GM19467 (cell line): ENCODE results near the gene DNAJC13.
"Not testable (repeated sequence)": the region's sequence is repeated elsewhere in the genome, so short reads cannot be mapped to it uniquely, and the experiment has no call there.

ENCODE experiments used
- ATAC-seq: cut with Tn5 transposase; IDR thresholded peaks from one replicate; pipeline ENCODE4 v1.9.1; 2021; ENCODE audit warnings: mild to moderate bottlenecking, moderate library complexity; ENCODE audit not compliant: unreplicated experiment

DNAJC13 gene, protein sequence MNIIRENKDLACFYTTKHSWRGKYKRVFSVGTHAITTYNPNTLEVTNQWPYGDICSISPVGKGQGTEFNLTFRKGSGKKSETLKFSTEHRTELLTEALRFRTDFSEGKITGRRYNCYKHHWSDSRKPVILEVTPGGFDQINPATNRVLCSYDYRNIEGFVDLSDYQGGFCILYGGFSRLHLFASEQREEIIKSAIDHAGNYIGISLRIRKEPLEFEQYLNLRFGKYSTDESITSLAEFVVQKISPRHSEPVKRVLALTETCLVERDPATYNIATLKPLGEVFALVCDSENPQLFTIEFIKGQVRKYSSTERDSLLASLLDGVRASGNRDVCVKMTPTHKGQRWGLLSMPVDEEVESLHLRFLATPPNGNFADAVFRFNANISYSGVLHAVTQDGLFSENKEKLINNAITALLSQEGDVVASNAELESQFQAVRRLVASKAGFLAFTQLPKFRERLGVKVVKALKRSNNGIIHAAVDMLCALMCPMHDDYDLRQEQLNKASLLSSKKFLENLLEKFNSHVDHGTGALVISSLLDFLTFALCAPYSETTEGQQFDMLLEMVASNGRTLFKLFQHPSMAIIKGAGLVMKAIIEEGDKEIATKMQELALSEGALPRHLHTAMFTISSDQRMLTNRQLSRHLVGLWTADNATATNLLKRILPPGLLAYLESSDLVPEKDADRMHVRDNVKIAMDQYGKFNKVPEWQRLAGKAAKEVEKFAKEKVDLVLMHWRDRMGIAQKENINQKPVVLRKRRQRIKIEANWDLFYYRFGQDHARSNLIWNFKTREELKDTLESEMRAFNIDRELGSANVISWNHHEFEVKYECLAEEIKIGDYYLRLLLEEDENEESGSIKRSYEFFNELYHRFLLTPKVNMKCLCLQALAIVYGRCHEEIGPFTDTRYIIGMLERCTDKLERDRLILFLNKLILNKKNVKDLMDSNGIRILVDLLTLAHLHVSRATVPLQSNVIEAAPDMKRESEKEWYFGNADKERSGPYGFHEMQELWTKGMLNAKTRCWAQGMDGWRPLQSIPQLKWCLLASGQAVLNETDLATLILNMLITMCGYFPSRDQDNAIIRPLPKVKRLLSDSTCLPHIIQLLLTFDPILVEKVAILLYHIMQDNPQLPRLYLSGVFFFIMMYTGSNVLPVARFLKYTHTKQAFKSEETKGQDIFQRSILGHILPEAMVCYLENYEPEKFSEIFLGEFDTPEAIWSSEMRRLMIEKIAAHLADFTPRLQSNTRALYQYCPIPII (N-terminal part only)

DNA sequence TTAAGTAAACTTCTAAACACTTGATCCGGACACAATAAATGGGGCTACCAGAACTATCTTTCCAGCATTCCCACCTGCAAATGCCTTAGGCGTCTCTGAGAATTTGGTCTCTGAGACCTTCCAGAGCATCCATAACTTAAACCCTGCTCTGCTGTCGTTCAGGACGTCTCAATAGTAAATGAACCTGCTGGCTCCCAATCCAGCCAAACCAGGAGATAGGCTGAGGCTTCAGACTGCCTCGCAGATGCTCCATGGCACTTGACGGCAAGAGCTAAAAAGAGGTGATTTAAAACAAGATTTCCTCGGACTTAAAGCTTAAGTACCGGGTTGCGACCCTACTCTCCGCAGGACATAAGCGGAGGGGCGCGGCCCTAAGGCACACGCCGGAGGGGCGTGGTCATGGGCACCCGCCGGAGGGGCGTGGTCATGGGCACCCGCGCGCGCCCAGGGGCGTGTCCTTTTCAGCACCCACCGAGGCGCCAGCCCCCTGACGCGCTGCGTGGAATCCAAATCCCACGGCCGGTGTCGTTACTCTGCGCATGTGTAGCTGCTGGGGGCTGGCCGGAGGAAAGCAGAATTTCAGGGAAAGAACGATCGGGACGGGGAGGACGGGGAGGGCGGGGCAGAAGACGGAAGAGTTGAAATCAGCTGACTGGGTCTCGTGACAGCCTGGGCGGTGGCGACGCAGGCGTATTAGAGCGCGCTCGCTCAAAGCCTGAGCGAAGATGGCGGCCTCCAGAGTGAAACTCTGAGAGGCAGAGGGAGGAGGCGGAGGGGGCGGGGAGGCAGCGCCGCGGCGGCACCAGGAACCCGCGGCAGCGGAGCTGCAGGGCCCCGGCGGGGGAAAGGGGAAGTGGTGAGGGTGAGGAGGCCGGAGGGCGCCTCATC lies at the start of gene DNAJC13:
Gene DNAJC13, plus strand, starts transcription at position 696 of the 888 bp plus-strand sequence. CDS start 17,049 bp downstream, outside the sequence.
- ATAC-seq: peak; percentile 92

DNA sequence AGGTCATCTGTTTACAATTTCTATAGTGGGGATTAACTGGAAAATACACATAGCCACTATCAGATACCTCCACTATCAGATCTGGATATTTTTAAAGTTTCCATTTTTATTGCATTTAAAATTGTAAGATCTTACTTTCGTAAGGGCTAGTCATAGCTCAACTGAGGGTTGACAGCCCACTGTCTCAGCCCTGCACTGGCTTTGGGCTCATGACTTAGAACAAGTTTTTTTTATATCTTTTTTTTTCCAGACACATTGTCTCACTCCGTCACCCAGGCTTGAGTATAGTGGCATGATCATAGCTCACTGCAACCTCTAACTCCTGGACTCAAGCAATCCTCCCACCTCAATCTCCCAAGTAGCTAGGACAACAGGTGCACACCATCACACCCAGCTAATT lies 48.8 kb upstream of the DNAJC13 start:
- ATAC-seq: no peak

DNA sequence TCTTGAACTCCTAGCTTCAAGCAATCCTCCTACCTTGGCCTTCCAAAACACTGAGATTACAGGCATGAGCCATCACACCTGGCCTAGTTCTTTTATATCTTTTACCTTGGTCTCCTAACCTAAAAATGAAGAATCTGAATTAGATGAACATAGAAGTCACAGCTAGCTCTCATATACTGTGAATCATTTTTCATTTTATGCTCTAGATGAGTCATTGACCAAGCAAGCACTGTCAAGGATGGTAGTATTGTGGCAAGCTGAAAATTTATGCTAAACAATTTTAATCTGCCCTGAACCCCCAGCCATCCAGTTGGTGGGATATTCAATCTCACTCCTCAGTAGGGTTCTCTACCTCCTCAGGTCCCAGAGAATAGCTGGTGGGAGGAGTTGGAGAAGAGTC lies 48.3 kb upstream of the DNAJC13 start:
- ATAC-seq: no peak

DNA sequence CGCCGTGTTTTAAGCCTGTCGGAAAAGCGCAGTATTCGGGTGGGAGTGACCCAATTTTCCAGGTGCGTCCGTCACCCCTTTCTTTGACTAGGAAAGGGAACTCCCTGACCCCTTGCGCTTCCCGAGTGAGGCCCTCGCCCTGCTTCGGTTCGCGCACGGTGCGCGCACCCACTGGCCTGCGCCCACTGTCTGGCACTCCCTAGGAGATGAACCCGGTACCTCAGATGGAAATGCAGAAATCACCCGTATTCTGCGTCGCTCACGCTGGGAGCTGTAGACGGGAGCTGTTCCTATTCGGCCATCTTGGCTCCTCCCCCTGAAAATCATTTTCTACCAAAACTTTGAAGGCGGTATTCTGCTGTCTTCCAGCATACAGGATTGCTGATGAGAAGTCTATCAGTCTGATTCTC lies 40.4 kb upstream of the DNAJC13 start:
- ATAC-seq: not testable (repeated sequence)

DNA sequence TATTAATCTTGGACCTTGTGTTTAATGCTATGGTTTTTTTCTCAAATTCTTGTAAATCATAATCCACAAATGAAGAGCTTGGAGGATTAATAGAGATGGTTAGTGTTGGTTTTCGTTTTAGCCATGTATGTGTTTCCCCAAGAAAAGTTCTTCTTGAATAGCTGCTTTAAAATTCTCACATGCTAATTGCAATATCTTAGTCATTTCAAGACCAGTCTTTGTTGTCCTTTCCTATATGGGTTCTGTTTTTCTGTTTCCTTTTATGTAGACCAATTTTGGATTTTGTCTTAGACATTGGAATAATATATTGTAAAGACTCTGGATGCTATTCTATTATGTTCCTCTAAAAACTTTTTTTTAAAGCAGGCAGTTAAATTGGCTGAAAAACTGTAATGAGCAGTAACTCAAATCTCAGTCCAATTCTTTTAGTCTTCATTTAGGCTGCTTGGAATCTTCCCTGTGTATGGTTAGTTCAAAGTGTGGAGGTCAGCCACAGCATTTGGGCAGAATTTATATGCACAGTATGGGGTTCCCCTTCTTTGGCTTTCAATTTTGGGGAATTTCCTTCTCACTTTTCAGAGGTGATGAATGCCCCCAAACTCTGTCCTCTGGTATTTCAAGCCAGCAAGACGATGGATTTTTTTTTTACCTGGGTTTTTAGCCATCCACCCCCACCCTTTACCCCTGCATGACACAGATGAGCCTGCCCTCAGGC lies 39.1 kb upstream of the DNAJC13 start:
- ATAC-seq: no peak

DNA sequence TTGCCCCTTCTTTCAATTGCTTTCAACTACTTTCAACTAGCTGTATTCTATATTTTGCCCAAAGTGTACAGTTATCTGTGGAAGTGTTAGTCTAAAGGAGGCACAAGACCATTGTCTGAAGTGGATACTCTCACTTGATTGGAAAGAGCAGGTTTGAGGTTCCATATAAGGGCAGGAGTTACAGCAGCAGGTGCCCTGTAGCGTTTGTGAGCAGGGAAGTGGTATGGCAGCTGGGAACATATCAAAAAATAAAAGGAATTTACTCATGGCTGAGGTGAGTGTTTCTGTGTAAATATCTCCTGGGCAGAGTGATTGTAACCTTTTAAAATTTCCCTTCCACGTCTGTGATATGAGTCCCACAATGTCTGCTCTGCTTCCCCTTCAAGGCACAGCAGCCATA lies 38.5 kb upstream of the DNAJC13 start:
- ATAC-seq: no peak

DNA sequence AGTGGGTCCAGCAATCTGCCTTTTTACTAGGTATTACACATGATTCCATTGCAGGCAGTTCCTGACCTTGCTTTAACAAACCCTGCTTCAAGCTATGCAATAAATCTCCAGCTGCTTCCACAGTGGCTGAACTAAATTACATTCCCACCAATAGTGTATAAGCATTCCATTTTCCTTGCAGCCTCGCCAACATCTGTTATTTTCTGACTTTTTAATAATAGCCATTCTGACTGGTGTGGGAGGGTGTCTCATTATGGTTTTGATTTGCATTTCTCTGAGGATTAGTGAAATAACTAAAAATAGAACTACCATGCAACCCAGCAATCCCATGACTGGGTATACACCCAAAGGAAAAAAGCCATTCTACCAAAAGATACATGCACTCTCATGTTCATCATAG lies 36.4 kb upstream of the DNAJC13 start:
- ATAC-seq: no peak

DNA sequence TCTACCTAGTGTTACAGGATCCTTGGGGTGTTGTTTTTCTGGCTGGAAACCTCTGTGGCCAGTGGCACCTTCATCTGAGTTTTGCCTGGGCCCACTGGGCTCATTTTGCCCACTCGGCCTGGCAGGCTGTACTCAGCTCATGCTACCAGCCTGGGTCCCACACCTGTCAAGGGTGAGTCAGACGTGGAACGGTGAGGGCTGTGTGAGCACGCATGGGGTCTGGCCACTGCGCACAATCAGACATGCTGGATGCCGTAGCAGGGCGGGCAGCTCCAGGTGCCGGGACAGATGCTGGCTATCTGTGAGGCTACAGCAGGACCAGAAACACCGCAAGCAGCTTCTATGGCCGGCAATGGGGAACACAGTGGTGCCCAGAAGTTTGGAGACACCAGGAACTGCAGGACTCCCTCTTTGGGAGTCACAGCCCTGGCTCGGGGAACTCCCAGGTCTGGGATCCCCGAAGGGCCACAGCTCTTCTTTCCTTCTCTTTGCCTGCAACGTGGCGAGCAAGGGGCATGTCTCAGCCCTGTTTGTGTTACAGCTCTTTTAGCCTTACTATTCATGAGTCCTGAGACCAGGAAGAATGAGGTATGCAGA lies 35.9 kb upstream of the DNAJC13 start:
- ATAC-seq: no peak

DNA sequence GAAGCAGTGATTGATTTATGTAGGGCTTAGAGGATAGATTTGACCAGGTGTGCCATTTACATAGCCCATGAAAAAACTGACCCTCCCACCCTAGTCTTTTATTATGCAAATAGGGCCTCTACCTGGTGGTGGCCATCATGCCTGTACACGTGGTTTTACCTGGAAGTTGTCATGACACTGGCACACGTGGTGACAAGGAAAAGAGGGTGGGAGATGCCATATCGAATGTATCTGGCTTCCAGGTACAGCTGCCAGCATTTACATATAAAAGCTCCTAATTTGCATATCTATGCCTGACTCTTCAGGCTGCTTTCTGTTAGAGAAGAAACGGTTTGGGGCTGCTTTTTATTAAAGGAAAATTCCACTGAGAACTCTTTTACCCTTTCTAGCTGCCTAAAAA lies 35.0 kb upstream of the DNAJC13 start:
- no peak for ATAC-seq

DNA sequence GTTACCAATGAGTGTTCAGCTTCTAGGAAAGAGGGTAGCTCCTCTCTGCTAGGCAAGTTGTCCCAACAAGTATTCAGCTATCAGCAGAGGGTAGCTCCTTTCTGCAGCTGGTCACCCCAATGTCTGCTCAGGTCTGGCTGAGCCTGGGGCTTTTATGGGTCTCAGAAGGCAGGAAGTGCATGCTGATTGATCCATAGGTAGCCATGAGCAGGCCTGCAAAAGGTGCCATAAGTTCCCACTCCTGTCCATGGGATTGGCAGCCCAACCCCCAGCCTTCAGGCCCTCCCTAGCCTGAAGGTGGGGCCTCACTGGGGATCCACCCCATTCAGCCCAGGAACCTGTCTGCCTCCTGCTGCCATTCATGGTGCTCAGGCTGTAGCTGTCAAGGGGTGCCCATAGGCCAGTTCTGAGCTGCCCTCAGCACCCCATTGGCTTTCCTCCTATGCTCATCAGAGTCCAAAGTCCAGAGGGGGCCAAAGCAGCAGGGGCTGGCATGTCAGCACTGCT lies 34.6 kb upstream of the DNAJC13 start:
- no peak for ATAC-seq

DNA sequence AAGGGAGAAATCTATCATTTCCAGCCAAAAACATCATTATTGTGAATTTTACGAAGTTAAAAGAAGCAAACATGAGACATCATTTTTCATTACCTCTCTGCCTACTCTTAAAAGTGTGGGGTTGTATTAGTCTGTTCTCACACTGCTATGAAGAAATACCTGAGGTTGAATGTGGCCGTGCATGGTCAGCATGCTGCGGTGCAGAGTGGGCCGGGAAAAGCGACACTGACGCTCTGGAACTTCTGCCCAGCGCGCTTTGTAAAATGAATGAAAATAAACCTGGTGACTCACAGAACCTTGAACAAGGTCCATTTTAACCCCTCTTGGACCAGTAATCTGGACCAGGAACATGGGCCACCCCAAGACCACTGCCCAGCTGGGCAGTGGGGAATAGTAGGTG lies 31.0 kb upstream of the DNAJC13 start:
- no peak for ATAC-seq

DNA sequence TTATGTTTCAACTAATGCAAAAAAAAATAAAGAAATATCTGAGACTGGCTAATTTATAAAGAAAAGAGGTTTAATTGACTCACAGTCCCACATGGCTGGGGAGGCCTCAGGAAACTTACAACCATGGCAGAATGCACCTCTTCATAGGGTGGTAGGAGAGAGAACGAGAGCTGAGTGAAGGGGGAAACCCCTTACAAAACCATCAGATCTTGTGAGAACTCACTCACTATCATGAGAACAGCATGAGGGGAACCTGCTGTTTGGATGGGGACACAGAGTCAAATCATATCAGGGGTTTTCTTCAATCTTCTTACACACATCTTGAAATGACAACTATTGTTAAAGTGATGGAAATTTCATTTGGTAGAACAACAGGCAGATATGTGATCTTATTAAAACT lies 24.6 kb upstream of the DNAJC13 start:
- ATAC-seq: not testable (repeated sequence)

DNA sequence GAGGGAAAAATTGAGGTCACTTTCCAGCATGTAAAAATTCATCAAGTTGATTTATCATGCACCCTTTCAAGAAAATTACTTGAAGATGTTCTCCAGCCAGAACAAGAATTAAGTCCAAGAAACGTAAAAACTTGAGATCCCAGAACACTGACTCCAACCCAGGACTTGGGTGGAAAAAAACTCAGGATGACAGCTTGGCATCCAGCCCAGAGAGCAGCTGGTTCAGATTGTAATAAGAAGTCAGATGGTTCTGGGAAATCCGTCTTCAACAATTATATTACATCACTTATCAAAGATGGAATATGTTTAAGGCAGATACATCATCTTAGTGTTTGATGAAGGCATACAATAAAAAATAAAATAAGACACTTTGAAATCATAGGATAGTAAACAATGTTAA lies 23.0 kb upstream of the DNAJC13 start:
- ATAC-seq: no peak

DNA sequence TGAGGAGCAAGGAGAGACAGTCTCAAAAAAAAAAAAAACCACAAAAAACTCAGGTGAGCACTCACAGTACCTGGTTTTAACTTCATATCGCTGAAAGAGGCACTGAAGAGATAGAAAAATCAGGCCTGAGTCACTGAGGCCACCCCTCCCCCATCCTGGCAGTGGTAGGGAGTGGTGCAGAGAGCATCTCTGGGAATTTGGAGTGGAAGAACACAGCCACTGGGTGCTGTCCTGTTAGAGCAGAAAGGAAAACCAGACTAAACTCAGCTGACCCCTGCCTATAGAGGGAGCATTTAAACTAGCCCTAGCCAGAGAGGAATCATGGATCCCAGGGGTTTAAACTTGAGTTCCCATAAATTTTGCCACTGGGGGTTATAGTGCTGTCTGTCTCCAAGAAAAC lies 22.2 kb upstream of the DNAJC13 start:
- no peak for ATAC-seq

DNA sequence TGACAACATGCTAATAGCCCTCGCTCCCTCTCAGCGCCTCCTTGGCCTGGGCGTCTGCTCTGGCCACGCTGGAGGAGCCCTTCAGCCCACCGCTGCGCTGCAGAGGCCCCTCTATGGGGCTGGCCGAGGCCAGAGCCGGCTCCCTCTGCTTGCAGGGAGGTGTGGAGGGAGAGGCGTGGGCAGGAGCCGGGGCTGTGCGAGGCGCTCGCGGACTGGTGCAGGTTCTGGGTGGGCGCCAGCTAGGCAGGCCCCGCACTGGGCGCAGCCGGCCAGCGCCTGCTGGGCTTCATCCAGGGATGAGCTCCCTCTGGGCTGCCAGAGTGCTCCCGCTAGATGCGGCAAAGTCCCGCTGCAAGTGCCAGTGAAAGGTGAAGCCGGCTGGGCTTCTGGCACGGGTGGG lies 21.0 kb upstream of the DNAJC13 start:
- no peak for ATAC-seq

DNA sequence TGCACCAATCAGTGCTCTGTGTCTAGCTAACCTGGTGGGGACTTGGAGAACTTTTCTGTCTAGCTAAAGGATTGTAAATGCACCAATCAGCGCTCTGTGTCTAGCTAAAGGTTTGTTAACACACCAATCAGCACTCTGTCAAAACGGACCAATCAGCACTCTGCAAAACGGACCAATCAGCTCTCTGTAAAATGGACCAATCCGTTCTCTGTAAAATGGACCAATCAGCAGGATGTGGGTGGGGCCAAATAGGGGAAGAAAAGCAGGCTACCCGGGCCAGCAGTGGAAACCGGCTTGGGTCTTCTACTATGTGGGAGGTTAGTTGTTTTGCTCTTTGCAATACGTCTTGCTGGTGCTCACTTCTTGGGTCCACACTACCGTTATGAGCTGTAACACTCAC lies 20.5 kb upstream of the DNAJC13 start:
- ATAC-seq: not testable (repeated sequence)

DNA sequence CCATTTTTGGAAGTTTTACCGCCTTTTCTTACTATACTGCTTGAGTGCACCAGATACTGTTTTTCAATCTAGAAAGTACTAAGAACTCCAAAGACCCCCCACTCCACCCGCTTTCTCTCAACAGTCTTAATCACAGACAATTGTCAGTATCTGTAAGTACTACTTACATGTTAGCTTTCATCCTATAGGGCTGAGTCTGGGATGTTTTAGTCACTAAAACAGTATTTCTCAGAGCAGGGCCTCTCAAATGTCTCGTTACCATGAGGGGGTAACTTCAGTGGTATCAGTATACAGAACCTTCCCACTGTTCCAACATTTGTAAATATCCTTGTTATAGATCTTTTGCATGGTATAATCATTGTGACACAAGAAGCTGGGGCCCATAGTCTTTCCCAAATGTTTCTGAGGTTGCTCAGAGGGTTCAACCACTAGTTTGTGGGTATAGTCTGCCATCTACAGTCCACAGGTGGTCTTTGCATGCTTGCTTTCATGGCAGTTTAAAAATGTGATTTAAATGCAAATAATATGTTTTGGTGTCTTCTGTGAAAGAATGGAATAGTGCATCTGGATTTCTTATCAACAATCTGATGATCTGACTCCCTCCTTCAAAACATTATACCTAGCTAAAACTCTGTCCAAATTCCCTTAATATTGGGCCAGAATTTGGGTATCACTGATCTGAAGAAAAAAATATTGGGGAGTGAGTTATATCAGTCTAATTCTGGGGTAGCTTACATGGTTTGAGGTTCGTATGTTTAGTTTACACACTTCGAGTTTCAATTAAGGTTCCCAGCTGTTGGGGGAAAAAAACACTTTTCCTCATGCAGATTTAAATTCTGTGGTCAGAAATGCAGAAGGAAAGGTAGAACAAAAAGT lies 18.0 kb upstream of the DNAJC13 start:
- no peak for ATAC-seq

DNA sequence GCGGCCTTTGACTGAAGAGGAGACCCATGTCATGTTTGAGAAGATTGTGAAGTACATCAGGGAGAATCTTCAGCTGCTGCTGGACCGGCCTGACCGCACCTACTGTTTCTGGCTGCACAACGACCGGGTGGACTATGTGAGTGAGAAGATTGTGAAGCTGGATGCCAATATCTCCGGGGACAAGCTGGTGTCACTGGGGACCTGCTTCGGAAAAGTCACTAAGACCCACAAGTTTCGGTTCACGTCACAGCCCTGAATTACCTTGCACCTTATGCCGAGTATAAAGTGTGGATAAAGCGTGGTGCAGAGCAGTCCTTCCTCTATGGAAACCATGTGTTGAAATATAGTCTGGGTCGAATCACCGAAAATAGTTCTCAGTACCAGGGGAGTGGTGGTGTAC lies 16.0 kb upstream of the DNAJC13 start:
- ATAC-seq: no peak
